HG03565 (cell line): ENCODE data around the gene GAGE12G.
"Not testable (repeated sequence)": the region's sequence is repeated elsewhere in the genome, so short reads cannot be mapped to it uniquely, and the experiment has no call there.

Source experiments
- ATAC-seq: cut with Tn5 transposase; IDR thresholded peaks from one replicate; pipeline ENCODE4 v1.9.1; 2021; ENCODE audit warnings: mild to moderate bottlenecking, moderate library complexity; ENCODE audit not compliant: unreplicated experiment

Gene GAGE12G

GRCh38 chrX:49570100-49570499, at the start of gene GAGE12G:
Gene GAGE12G (plus strand): TSS chrX:49570400. CDS start chrX:49571555, 1,155 bp downstream.
- not testable (repeated sequence) for ATAC-seq

GRCh38 chrX:49531877-49532276, 38.3 kb upstream of the GAGE12G start, which contains the start of gene GAGE12C:
Gene GAGE12C (plus strand): TSS chrX:49532177. CDS start chrX:49533332, 1,155 bp downstream.
- not testable (repeated sequence) for ATAC-seq

DNA sequence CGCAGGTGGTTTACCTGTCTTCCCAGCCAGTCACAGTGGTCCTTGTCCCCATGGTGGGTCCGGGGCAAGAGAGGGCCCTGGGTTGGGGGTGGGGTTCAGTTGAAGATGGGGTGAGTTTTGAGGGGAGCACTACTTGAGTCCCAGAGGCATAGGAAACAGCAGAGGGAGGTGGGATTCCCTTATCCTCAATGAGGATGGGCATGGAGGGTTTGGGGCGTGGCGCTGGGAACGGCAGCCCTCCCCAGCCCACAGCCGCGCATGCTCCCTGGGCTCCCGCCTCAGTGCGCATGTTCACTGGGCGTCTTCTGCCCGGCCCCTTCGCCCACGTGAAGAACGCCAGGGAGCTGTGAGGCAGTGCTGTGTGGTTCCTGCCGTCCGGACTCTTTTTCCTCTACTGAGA, 28.8 kb upstream of the GAGE12G start, which contains the start of gene GAGE12D:
GAGE12D (plus strand) TSS at position 301 of the 400 bp plus-strand sequence. CDS start 1,155 bp downstream, outside the sequence.
- not testable (repeated sequence) for ATAC-seq

DNA sequence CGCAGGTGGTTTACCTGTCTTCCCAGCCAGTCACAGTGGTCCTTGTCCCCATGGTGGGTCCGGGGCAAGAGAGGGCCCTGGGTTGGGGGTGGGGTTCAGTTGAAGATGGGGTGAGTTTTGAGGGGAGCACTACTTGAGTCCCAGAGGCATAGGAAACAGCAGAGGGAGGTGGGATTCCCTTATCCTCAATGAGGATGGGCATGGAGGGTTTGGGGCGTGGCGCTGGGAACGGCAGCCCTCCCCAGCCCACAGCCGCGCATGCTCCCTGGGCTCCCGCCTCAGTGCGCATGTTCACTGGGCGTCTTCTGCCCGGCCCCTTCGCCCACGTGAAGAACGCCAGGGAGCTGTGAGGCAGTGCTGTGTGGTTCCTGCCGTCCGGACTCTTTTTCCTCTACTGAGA, 19.2 kb upstream of the GAGE12G start, which contains the start of gene GAGE12E:
GAGE12E (plus strand) TSS at position 301 of the 400 bp plus-strand sequence. CDS start 1,155 bp downstream, outside the sequence.
- not testable (repeated sequence) for ATAC-seq

DNA sequence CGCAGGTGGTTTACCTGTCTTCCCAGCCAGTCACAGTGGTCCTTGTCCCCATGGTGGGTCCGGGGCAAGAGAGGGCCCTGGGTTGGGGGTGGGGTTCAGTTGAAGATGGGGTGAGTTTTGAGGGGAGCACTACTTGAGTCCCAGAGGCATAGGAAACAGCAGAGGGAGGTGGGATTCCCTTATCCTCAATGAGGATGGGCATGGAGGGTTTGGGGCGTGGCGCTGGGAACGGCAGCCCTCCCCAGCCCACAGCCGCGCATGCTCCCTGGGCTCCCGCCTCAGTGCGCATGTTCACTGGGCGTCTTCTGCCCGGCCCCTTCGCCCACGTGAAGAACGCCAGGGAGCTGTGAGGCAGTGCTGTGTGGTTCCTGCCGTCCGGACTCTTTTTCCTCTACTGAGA, 9.7 kb upstream of the GAGE12G start, which contains the start of gene GAGE12F:
GAGE12F (plus strand) TSS at position 301 of the 400 bp plus-strand sequence. CDS start 1,155 bp downstream, outside the sequence.
- ATAC-seq = not testable (repeated sequence)

GRCh38 chrX:49568728-49569127, 1.5 kb upstream of the GAGE12G start:
- ATAC-seq = not testable (repeated sequence)

DNA sequence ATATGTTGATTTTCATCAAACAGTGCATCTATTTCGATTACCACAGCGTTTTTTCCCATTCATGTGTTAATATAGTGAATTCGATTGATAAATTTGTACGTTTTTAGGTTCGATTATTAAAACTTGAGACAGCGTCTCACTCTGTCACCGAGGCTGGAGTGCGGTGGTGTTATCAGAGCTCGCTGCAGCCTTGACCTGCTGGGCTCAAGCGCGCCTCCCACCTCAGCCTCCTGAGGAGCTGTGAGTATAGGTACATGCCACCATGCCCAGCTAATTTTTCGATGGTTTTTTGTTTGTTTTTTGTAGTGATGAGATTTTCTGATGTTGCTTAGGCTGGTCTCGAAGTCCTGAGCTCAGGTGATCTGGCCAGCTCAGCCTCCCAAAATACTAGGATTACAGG, 1.0 kb upstream of the GAGE12G start:
- ATAC-seq = not testable (repeated sequence)

DNA sequence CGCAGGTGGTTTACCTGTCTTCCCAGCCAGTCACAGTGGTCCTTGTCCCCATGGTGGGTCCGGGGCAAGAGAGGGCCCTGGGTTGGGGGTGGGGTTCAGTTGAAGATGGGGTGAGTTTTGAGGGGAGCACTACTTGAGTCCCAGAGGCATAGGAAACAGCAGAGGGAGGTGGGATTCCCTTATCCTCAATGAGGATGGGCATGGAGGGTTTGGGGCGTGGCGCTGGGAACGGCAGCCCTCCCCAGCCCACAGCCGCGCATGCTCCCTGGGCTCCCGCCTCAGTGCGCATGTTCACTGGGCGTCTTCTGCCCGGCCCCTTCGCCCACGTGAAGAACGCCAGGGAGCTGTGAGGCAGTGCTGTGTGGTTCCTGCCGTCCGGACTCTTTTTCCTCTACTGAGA, 9.4 kb downstream of the GAGE12G start, which contains the start of gene GAGE12H:
GAGE12H (plus strand) TSS at position 301 of the 400 bp plus-strand sequence. CDS start 1,155 bp downstream, outside the sequence.
- ATAC-seq = not testable (repeated sequence)

GRCh38 chrX:49589196-49589595, 19.0 kb downstream of the GAGE12G start, which contains the start of gene GAGE2A:
Gene GAGE2A (plus strand): TSS chrX:49589496. CDS start chrX:49590651, 1,155 bp downstream.
- not testable (repeated sequence) for ATAC-seq

GRCh38 chrX:49589769-49590478, 19.7 kb downstream of the GAGE12G start:
- not testable (repeated sequence) for ATAC-seq

DNA sequence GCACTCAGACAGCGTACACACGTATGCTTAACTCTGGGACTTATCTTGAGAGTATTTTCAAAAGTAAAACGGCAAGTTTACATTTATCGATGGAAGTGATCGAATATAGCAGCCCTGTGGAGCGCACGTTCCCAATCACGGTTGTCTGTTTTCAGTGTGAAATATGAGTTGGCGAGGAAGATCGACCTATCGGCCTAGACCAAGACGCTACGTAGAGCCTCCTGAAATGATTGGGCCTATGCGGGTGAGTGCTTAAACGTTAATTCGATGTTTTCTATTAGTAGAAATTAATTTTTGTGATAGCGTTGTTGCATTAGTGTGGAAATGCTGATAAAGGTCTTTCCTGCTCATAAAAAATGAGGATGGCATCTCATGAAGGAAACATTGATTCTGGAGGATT, 20.3 kb downstream of the GAGE12G start:
- not testable (repeated sequence) for ATAC-seq

- not testable (repeated sequence) for ATAC-seq
Measured at GRCh38 chrX:49598720-49599119, 28.5 kb downstream of the GAGE12G start, which contains the start of gene GAGE1. Gene GAGE1 (plus strand): TSS chrX:49599020. CDS start chrX:49600175, 1,155 bp downstream.

DNA sequence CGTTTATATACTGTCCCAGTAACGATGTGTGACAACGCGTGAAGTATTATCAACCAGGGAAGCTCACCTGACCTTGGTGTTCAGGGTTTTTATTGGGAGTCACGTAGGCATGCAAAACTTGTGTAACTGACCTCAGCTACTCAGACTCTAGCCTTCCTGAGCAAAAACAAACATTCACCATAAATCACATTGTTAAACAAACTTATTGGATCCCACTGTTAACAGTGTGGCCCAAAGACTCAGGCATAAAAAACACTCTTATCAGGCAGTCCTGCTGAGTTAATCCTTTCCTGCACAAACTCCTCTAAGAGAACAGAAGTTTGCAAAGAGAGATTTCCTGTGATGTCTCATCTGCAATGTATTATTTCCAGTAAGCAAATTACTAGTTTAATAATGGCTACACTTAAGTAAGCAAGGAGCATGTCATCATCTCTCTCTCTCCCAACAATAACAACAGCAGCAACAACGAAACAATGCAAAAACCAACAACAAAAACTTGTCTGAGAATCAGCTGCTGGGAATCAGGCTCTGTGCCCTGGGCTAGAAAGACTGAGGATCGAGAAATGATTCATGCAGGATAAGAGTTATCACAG, 40.6 kb downstream of the GAGE12G start:
- no peak for ATAC-seq

DNA sequence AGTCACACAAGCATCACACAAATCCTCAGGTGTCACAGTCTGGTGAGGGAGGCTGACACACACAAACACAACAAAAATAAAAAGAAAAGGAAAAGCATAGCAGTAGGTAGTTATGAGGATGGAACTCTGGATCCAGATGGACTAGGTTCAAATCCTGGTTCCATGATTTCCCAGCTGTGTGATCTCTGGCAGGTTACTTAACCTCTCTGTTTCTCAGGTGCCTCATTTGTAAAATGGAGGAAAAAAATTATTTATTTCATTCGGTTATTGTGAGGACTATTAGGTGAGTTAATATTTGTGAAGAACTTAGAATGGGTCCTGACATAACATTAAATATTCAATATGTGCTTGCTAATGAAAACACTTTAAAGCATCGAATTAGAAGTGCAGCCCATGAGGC, 48.4 kb downstream of the GAGE12G start:
- ATAC-seq = no peak
